Astrocyte of the spinal cord (primary cell): ENCODE results near the gene DHRS3.
"Not testable (repeated sequence)": the region's sequence is repeated elsewhere in the genome, so short reads cannot be mapped to it uniquely, and the experiment has no call there.

Experiments used
- DNase-seq: peaks from one replicate; pipeline ENCODE4 v3.0.0; 2011; ENCODE audit warnings: low read depth, low spot score
- H3K4me3 ChIP-seq: 2 replicates; pipeline ENCODE4 v1.5.1; 2011; ENCODE audit warnings: low read depth, mild to moderate bottlenecking, low read length, moderate library complexity
- CTCF ChIP-seq: IDR thresholded peaks from 2 replicates; pipeline ENCODE4 v1.5.1; 2012; ENCODE audit warnings: low read depth, mild to moderate bottlenecking, low read length, inconsistent platforms
- in situ Hi-C: cut with HindIII; loops from 2 replicates; pipeline ENCODE4 v1.10.0; 2017; ENCODE audit warnings: low sequenced_read_pairs

The DHRS3 gene

GRCh38 chr1:12540580-12541273 is 77.3 kb downstream of the DHRS3 start:
- in situ Hi-C loops, result no loop called here
- H3K4me3 ChIP-seq, result no peak overlapping the region
- TF ChIP-seq CTCF, result no peak
- no peak for DNase-seq

GRCh38 chr1:12539705-12540579 is 78.1 kb downstream of the DHRS3 start:
- TF ChIP-seq CTCF, result no peak
- in situ Hi-C loops, result no loop called here
- H3K4me3 ChIP-seq, result no peak overlapping the region
- peak; percentile 97 for DNase-seq

- no peak overlapping the region for H3K4me3 ChIP-seq
- no peak for TF ChIP-seq CTCF
- in situ Hi-C loops, result no loop called here
- DNase-seq, result no peak
These were observed 78.7 kb downstream of the DHRS3 start for GRCh38 chr1:12539320-12539704.

GRCh38 chr1:12538536-12538935 is 79.5 kb downstream of the DHRS3 start:
- DNase-seq, in situ Hi-C loops, H3K4me3 ChIP-seq: not testable (repeated sequence)

GRCh38 chr1:12537906-12538461 is 80.0 kb downstream of the DHRS3 start:
- H3K4me3 ChIP-seq, result no peak overlapping the region
- DNase-seq, result no peak
- no peak for TF ChIP-seq CTCF
- in situ Hi-C loops, result no loop called here

GRCh38 chr1:12537294-12537693 is 80.7 kb downstream of the DHRS3 start:
- in situ Hi-C loops, result no loop called here
- no peak for TF ChIP-seq CTCF
- no peak for DNase-seq
- no peak overlapping the region for H3K4me3 ChIP-seq

GRCh38 chr1:12536023-12536639 is 81.9 kb downstream of the DHRS3 start:
- H3K4me3 ChIP-seq, result no peak overlapping the region
- no peak for DNase-seq
- in situ Hi-C loops, result no loop called here
- no peak for TF ChIP-seq CTCF
